CD4-positive, alpha-beta T cell treated with Interferon gamma for 1 hour (primary cell): ENCODE measurements around the gene SNRNP25.
A peak's percentile ranks its signal among the peaks of the same experiment; 100 is the strongest.

ENCODE experiments used
- DNase-seq: peaks from one replicate; pipeline ENCODE4 v3.0.0-alpha.2; 2020

The SNRNP25 gene

GRCh38 chr16:78444-79150 lies 25.0 kb downstream of the SNRNP25 start:
- DNase-seq, result no peak

- DNase-seq, result no peak
Measured at GRCh38 chr16:79151-80054, 25.8 kb downstream of the SNRNP25 start.

GRCh38 chr16:83060-83603 lies 29.5 kb downstream of the SNRNP25 start:
- no peak for DNase-seq

- DNase-seq, result no peak
Measured at GRCh38 chr16:83781-84615, 30.4 kb downstream of the SNRNP25 start.

GRCh38 chr16:84718-85406 lies 31.2 kb downstream of the SNRNP25 start:
- peak; percentile 38 for DNase-seq

GRCh38 chr16:85407-85782 lies 31.8 kb downstream of the SNRNP25 start:
- DNase-seq, result no peak

GRCh38 chr16:85865-86264 lies 32.2 kb downstream of the SNRNP25 start:
- DNase-seq, result no peak

- DNase-seq, result no peak
Measured at GRCh38 chr16:86483-86952, 32.9 kb downstream of the SNRNP25 start.

- DNase-seq, result no peak
Measured at GRCh38 chr16:88613-89012, 35.0 kb downstream of the SNRNP25 start.

- DNase-seq, result no peak
Measured at GRCh38 chr16:89391-90302, 36.0 kb downstream of the SNRNP25 start.

- no peak for DNase-seq
Measured at GRCh38 chr16:91484-91883, 37.9 kb downstream of the SNRNP25 start.

- DNase-seq, result no peak
Measured at GRCh38 chr16:92431-93339, 39.1 kb downstream of the SNRNP25 start.

GRCh38 chr16:94918-95265 lies 41.3 kb downstream of the SNRNP25 start:
- no peak for DNase-seq

GRCh38 chr16:96935-97381 lies 43.3 kb downstream of the SNRNP25 start:
- peak; percentile 89 for DNase-seq

GRCh38 chr16:97822-98221 lies 44.2 kb downstream of the SNRNP25 start:
- DNase-seq, result no peak

GRCh38 chr16:100989-101388 lies 47.4 kb downstream of the SNRNP25 start:
- no peak for DNase-seq

GRCh38 chr16:101586-101985 lies 48.0 kb downstream of the SNRNP25 start:
- no peak for DNase-seq

- no peak for DNase-seq
Measured at GRCh38 chr16:102060-102855, 48.6 kb downstream of the SNRNP25 start.

- no peak for DNase-seq
Measured at GRCh38 chr16:104355-104754, 50.7 kb downstream of the SNRNP25 start.
